A673 (cell line): Measurements from ENCODE around the gene GPR39. TPM values are rescaled to one million over a fixed set of nuclear protein-coding genes. Genes with fewer than 3 reads are reported as not detected.

ENCODE experiments used
- BruUV-seq: library from RNA; stranded (reverse); fragments of 400-500 nt; replicated peaks from 2 replicates; lab custom pipeline; 2021; lab: Mats Ljungman, UMichigan
- CTCF ChIA-PET: fragments of 300-600 bp; sonication (Branson Sonifier 250); formaldehyde crosslinking; loops from one replicate; lab custom pipeline; 2022; ENCODE audit warnings: antibody characterized with exemption; lab: Charles Lee
- POLR2A ChIA-PET: fragments of 300-600 bp; sonication (Branson Sonifier 250); formaldehyde crosslinking; loops from one replicate; lab custom pipeline; 2022; ENCODE audit warnings: antibody characterized with exemption; ENCODE audit not compliant: low non-redundant PET; lab: Charles Lee
- DNase-seq: peaks from one replicate; pipeline ENCODE4 v3.0.0-alpha.2; 2015; ENCODE audit warnings: low spot score
- H3K27ac ChIP-seq: fragments of 200-600 bp; sonication (generic); 2 replicates; pipeline ENCODE4 v1.5.1; 2016; ENCODE audit warnings: mixed run types, low read depth, mild to moderate bottlenecking, mixed read lengths, antibody characterized with exemption, low read length; ENCODE audit not compliant: poor library complexity, severe bottlenecking
- H3K27me3 ChIP-seq: fragments of 200-600 bp; sonication (generic); replicated peaks from 2 replicates; pipeline ENCODE4 v1.6.1; 2017; ENCODE audit warnings: mixed run types, low read depth, mild to moderate bottlenecking, mixed read lengths, antibody characterized with exemption, low read length; ENCODE audit not compliant: insufficient read depth, poor library complexity
- H3K36me3 ChIP-seq: fragments of 200-600 bp; sonication (generic); 2 replicates; pipeline ENCODE4 v1.6.1; 2016; ENCODE audit warnings: mixed run types, mild to moderate bottlenecking, mixed read lengths, antibody characterized with exemption, low read length; ENCODE audit not compliant: insufficient read depth, poor library complexity, severe bottlenecking
- H3K4me1 ChIP-seq: fragments of 200-600 bp; sonication (generic); 2 replicates; pipeline ENCODE4 v1.6.1; 2017; ENCODE audit warnings: mixed run types, mild to moderate bottlenecking, mixed read lengths, antibody characterized with exemption, low read length; ENCODE audit not compliant: insufficient read depth, poor library complexity, severe bottlenecking
- H3K4me3 ChIP-seq: fragments of 200-600 bp; sonication (generic); 2 replicates; pipeline ENCODE4 v1.5.1; 2016; ENCODE audit warnings: low read depth, mixed run types, mild to moderate bottlenecking, mixed read lengths, low read length; ENCODE audit not compliant: poor library complexity, severe bottlenecking
- H3K9me3 ChIP-seq: fragments of 200-600 bp; sonication (generic); 2 replicates; pipeline ENCODE4 v1.6.1; 2016; ENCODE audit warnings: mixed run types, low read depth, mild to moderate bottlenecking, mixed read lengths, antibody characterized with exemption, low read length; ENCODE audit not compliant: poor library complexity, severe bottlenecking
- EZH2 ChIP-seq: fragments of 200-600 bp; sonication (generic); IDR thresholded peaks from 2 replicates; pipeline ENCODE4 v1.6.1; 2017; ENCODE audit warnings: borderline replicate concordance, low read depth, mild to moderate bottlenecking, mixed read lengths, antibody characterized with exemption, low read length; ENCODE audit not compliant: poor library complexity, severe bottlenecking
- intact Hi-C: fragments of 100-400 bp; cut with micrococcal nuclease; formaldehyde crosslinking; loops from one replicate; pipeline ENCODE4 v1.10.0; 2022; ENCODE audit not compliant: unreplicated experiment
- total RNA-seq: library from RNA; stranded (reverse); gene quantifications from 2 replicates; pipeline ENCODE4 v1.2.3, GENCODE V29; 2021
- TF ChIP-seq, protein P1 (sequence below): fragments of 300-800, 200-600 bp; sonication (generic); conservative IDR thresholded peaks from 2 replicates; pipeline ENCODE4 v1.5.1; 2017; ENCODE audit warnings: low read depth, mild to moderate bottlenecking, antibody characterized with exemption, low read length, moderate library complexity, mixed read lengths

The GPR39 gene
- total RNA-seq, 1 experiment from 2014 or later, result 3.6 TPM

DNA sequence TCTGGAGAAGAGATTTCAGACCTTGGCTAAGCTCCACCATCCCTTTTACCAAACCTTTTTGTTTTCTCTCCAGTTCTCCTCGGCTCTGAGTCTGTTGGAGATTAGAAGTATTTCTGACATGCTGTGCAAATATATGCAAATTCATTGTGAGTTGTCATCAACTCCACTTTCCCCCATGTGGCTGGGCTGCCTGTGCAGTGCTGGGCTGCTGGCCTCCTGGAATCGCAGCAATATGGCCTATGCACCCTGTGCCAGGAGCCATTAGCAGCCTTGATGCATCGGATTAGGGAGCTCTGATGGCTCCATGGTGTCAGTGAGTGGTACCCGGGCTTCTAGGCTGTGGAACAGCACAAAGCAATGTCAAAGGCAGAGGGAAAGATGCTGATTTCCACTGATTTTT is 80.0 kb downstream of the GPR39 start:
- POLR2A ChIA-PET, result no interaction called here
- no peaks in the 10 kb centered on the region for H3K4me1 ChIP-seq
- BruUV-seq, result no TSS peak
- no peak overlapping the region for H3K4me3 ChIP-seq
- no peak for DNase-seq
- TF ChIP-seq EZH2, result no peak
- TF ChIP-seq, protein P1, sequence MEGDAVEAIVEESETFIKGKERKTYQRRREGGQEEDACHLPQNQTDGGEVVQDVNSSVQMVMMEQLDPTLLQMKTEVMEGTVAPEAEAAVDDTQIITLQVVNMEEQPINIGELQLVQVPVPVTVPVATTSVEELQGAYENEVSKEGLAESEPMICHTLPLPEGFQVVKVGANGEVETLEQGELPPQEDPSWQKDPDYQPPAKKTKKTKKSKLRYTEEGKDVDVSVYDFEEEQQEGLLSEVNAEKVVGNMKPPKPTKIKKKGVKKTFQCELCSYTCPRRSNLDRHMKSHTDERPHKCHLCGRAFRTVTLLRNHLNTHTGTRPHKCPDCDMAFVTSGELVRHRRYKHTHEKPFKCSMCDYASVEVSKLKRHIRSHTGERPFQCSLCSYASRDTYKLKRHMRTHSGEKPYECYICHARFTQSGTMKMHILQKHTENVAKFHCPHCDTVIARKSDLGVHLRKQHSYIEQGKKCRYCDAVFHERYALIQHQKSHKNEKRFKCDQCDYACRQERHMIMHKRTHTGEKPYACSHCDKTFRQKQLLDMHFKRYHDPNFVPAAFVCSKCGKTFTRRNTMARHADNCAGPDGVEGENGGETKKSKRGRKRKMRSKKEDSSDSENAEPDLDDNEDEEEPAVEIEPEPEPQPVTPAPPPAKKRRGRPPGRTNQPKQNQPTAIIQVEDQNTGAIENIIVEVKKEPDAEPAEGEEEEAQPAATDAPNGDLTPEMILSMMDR, result no peak
- no peaks in the 10 kb centered on the region for H3K27me3 ChIP-seq
- CTCF ChIA-PET, result no interaction called here
- H3K9me3 ChIP-seq, result no peaks in the 10 kb centered on the region
- H3K27ac ChIP-seq, result no peak overlapping the region
- intact Hi-C loops, result no loop called here
- H3K36me3 ChIP-seq, result no peaks in the 10 kb centered on the region

DNA sequence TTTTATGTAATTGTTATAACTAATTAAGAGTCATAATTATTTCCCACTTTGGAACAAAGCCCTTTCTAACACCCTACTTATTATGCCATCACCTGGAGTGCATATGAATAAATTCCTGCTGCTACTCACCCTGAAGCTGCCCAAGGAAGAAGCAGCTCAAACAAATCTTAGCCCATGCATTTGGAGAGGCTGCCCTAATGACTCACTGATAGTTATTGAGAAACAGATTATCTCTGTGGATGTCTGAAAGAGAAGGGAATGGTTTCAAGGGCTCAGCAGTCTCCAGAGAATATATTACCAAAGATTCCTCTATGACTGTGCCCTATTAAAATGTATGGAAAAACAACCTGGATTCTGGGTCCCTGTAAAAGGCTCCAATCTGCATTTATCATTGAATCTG is 81.0 kb downstream of the GPR39 start:
- intact Hi-C loops, result no loop called here
- H3K4me3 ChIP-seq, result no peak overlapping the region
- H3K9me3 ChIP-seq, result no peaks in the 10 kb centered on the region
- no peaks in the 10 kb centered on the region for H3K27me3 ChIP-seq
- peak; percentile 25 for DNase-seq
- no peaks in the 10 kb centered on the region for H3K4me1 ChIP-seq
- ChIA-PET POLR2A (no interaction called here), CTCF (no interaction called here)
- BruUV-seq, result no TSS peak
- no peak overlapping the region for H3K27ac ChIP-seq
- TF ChIP-seq, protein P1, result no peak
- no peak for TF ChIP-seq EZH2
- H3K36me3 ChIP-seq, result no peaks in the 10 kb centered on the region

DNA sequence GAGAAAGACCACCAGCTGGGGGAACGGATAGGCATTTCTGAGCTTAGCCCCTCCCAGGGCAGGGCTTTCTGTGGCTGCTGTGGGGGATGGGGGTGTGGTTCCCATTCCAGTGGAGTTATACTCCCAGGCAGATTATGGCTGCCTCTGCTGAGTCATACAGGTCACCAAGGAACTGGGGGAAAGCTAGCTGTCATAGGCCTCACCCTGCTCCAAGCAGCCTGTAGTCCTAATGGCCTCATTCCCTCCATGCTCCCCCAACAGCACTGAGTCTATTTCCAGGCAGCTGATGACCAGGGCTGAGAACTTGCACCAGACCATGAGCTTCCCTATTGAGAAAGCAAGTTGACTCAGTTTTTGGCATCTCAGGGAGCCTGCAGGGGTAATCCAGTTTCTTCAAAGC is 87.1 kb downstream of the GPR39 start:
- intact Hi-C loops, result no loop called here
- DNase-seq, result peak; percentile 10
- Histone ChIP-seq H3K27me3 (no peaks in the 10 kb centered on the region), H3K36me3 (no peaks in the 10 kb centered on the region), H3K27ac (no peak overlapping the region), H3K4me1 (no peaks in the 10 kb centered on the region), H3K4me3 (no peak overlapping the region), H3K9me3 (no peaks in the 10 kb centered on the region)
- CTCF ChIA-PET, result no interaction called here
- POLR2A ChIA-PET, result no interaction called here
- no TSS peak for BruUV-seq
- TF ChIP-seq, protein P1, result no peak
- no peak for TF ChIP-seq EZH2
